NCI-H226 (cell line): ENCODE measurements around the gene DSG2.

ENCODE experiments used
- DNase-seq: peaks from one replicate; pipeline ENCODE4 v3.0.0-alpha.2; 2015

Gene DSG2

DNA sequence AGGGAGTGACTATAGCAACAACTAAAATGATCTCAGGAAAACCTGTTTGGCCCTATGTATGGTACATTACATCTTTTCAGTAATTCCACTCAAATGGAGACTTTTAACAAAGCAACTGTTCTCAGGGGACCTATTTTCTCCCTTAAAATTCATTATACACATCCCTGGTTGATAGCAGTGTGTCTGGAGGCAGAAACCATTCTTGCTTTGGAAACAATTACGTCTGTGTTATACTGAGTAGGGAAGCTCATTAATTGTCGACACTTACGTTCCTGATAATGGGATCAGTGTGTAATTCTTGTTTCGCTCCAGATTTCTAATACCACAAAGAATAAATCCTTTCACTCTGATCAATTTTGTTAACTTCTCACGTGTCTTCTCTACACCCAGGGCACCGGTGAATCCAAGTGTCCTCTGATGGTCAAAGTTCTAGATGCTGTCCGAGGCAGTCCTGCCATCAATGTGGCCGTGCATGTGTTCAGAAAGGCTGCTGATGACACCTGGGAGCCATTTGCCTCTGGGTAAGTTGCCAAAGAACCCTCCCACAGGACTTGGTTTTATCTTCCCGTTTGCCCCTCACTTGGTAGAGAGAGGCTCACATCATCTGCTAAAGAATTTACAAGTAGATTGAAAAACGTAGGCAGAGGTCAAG lies 94.7 kb downstream of the DSG2 start:
- no peak for DNase-seq

DNA sequence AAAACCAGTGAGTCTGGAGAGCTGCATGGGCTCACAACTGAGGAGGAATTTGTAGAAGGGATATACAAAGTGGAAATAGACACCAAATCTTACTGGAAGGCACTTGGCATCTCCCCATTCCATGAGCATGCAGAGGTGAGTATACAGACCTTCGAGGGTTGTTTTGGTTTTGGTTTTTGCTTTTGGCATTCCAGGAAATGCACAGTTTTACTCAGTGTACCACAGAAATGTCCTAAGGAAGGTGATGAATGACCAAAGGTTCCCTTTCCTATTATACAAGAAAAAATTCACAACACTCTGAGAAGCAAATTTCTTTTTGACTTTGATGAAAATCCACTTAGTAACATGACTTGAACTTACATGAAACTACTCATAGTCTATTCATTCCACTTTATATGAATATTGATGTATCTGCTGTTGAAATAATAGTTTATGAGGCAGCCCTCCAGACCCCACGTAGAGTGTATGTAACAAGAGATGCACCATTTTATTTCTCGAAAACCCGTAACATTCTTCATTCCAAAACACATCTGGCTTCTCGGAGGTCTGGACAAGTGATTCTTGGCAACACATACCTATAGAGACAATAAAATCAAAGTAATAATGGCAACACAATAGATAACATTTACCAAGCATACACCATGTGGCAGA lies 97.3 kb downstream of the DSG2 start:
- DNase-seq = no peak

- DNase-seq = no peak
These were observed 98.3 kb downstream of the DSG2 start for GRCh38 chr18:31596081-31596872.

DNA sequence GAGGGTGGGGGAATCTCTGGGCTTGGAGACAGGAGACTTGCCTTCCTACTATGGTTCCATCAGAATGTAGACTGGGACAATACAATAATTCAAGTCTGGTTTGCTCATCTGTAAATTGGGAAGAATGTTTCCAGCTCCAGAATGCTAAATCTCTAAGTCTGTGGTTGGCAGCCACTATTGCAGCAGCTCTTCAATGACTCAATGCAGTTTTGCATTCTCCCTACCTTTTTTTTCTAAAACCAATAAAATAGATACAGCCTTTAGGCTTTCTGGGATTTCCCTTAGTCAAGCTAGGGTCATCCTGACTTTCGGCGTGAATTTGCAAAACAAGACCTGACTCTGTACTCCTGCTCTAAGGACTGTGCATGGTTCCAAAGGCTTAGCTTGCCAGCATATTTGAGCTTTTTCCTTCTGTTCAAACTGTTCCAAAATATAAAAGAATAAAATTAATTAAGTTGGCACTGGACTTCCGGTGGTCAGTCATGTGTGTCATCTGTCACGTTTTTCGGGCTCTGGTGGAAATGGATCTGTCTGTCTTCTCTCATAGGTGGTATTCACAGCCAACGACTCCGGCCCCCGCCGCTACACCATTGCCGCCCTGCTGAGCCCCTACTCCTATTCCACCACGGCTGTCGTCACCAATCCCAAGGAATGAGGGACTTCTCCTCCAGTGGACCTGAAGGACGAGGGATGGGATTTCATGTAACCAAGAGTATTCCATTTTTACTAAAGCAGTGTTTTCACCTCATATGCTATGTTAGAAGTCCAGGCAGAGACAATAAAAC lies 100.2 kb downstream of the DSG2 start:
- DNase-seq = no peak
